HG03060 (cell line): Measurements from ENCODE around the gene MACF1.

ENCODE experiments used
- ATAC-seq: cut with Tn5 transposase; IDR thresholded peaks from one replicate; pipeline ENCODE4 v1.9.1; 2021; ENCODE audit warnings: low read depth, moderate number of reproducible peaks; ENCODE audit not compliant: unreplicated experiment

Gene MACF1

DNA sequence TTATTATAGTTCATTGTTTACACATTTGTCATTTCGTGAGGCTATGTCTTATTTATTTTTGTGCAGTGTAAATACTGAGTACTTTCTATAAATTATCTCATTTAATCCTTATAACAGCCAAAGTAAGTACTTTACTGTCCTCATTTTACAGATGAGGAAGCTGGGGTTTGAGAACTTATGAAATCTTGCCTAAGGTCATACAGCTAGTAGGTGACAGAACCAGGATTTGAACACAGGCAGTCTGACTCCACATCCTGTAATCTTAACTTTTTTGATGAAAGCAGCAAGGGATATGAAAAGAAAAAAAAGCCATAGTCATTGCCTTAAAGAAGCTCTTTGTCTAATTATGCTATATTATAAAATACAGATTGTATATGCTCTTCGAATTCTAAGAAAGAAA, 179.8 kb downstream of the MACF1 start:
- no peak for ATAC-seq

- ATAC-seq: no peak
Measured at GRCh38 chr1:39385067-39385988, 180.8 kb downstream of the MACF1 start.

GRCh38 chr1:39386997-39387396, 182.5 kb downstream of the MACF1 start:
- no peak for ATAC-seq

- no peak for ATAC-seq
Measured at GRCh38 chr1:39387452-39387851, 183.0 kb downstream of the MACF1 start.

- no peak for ATAC-seq
Measured at GRCh38 chr1:39391691-39392679, 187.5 kb downstream of the MACF1 start.

DNA sequence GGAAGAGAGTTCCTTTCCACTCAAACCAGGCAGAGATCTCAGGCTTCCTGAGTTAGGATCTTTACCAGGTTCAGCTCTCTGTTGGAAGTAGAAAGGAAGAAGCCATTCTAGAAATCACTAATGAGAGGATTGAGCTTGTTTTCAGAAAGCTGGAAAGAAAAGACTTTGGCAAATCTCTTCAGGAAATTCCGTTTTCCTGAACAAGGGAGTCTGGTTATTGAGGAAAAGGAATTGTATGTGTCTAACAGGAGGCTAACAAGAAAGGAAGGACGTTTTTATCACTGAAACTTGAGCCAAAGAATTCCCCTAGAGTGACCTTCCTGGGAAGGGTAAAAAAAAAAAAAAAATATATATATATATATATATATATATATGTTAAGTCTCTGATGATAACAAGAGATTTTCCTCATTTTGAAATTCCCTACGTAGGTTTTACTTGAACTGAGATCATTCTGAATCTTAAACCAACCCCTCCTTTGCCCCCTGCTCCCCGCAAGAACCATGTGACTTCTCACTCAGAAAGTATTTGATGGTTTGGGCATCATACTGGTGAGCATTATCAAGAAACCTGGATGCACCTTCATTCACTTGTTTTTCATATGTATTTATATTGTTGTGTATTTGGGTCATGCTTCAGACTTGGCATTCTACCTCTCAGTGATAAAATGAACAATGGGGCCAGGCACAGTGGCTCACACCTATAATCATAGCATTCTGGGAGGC, 188.5 kb downstream of the MACF1 start:
- ATAC-seq: no peak

GRCh38 chr1:39393645-39394044, 189.2 kb downstream of the MACF1 start:
- no peak for ATAC-seq

DNA sequence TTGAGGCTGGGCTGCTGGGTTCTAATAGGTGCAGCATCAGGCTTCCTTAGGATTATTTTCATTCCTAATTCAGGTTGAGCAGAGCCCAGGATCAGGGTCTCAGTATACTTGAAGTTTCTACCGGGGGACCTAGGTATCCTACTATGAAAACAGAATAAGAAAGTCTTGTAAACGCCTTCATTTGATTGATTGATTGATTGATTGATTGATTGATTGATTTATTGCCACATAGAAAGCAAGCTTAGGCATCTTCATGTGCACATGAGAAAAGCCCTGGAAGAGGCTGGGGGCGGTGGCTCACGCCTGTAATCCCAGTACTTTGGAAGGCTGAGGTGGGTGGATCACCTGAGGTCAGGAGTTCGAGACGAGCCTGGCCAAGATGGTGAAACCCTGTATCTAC, 189.6 kb downstream of the MACF1 start:
- ATAC-seq: no peak

- no peak for ATAC-seq
Measured at GRCh38 chr1:39394598-39394997, 190.1 kb downstream of the MACF1 start.

DNA sequence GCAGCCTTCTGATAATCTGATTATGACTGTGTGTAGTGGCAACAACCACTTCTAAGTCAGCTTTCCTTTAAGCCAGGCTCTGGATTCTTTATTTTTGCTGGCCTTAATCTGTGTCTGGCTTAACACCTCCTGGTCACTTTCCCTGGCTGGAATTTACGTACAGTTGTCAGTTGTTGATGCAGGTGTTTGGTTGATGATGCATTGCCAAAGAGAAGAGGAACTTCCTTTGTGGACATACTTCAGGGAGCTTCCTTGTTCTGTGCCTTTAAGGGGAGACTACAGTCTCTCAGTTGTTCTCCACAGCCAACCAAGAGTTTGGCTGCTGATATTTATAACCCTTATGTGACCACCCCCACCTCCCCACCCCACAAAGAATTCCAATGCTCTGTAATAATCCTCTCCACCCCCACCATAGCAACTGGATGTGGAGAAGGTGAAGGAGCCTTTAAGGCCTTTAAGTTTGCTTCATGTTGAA, 190.9 kb downstream of the MACF1 start:
- no peak for ATAC-seq

GRCh38 chr1:39396671-39397070, 192.2 kb downstream of the MACF1 start:
- no peak for ATAC-seq

- ATAC-seq: no peak
Measured at GRCh38 chr1:39397487-39397886, 193.0 kb downstream of the MACF1 start.

GRCh38 chr1:39398278-39399021, 194.0 kb downstream of the MACF1 start:
- no peak for ATAC-seq

- ATAC-seq: no peak
Measured at GRCh38 chr1:39401106-39401505, 196.6 kb downstream of the MACF1 start.

- no peak for ATAC-seq
Measured at GRCh38 chr1:39404876-39405275, 200.4 kb downstream of the MACF1 start.

DNA sequence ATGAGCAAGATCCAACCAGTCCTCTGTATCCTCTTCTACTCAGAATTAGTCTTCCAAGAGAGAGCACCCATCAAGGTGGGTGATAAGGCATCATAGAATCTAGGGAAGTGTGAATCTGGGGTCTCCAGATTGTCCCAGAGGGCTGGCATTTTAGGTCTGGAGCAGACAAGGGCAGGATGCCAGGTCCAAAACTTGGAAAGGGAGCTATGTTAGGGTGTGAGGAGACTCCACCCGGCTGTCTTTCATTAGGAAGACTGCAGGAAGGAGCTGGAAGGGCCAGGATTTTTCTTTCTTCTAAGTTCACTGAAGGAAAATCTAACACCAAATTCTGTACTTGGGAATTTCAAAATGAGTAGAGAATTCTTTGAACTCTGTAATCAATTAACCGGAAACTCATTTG, 200.9 kb downstream of the MACF1 start:
- no peak for ATAC-seq

- ATAC-seq: no peak
Measured at GRCh38 chr1:39406533-39407450, 202.3 kb downstream of the MACF1 start.

GRCh38 chr1:39407510-39407895, 203.0 kb downstream of the MACF1 start:
- no peak for ATAC-seq
